Renal pelvis (tissue), 4 donors: ENCODE results near the gene ADGB. TPM values are rescaled to one million over a fixed set of nuclear protein-coding genes. Genes with fewer than 3 reads are reported as not detected.
A peak's percentile ranks its signal among the peaks of the same experiment; 100 is the strongest.

Source experiments
- DNase-seq: peaks from one replicate; pipeline ENCODE4 v3.0.0-alpha.2; 2013
- polyA plus RNA-seq, 3 donors: library from polyadenylated mRNA; unstranded; fragments of 120-200 nt; gene quantifications; one replicate each; pipeline ENCODE4 v1.2.1, GENCODE V29; 2013; ENCODE audit not compliant: insufficient read length in 3 of 3

The ADGB gene
- polyA plus RNA-seq, 3 donors = 0.40 to 0.95 (median 0.52) TPM

- DNase-seq = no peak
Measured at GRCh38 chr6:146628350-146628749, 29.6 kb downstream of the ADGB start.

- no peak for DNase-seq
Measured at GRCh38 chr6:146634022-146634421, 35.2 kb downstream of the ADGB start.

- no peak for DNase-seq
Measured at GRCh38 chr6:146635165-146635564, 36.4 kb downstream of the ADGB start.

GRCh38 chr6:146636481-146636880, 37.7 kb downstream of the ADGB start:
- no peak for DNase-seq

- DNase-seq = no peak
Measured at GRCh38 chr6:146642921-146643320, 44.1 kb downstream of the ADGB start.

GRCh38 chr6:146650799-146651481, 52.2 kb downstream of the ADGB start:
- no peak for DNase-seq

GRCh38 chr6:146651482-146651863, 52.7 kb downstream of the ADGB start:
- no peak for DNase-seq

- no peak for DNase-seq
Measured at GRCh38 chr6:146657432-146657831, 58.7 kb downstream of the ADGB start.

- no peak for DNase-seq
Measured at GRCh38 chr6:146664871-146665360, 66.1 kb downstream of the ADGB start.

GRCh38 chr6:146666909-146667308, 68.1 kb downstream of the ADGB start:
- peak; percentile 1 for DNase-seq

GRCh38 chr6:146670161-146670560, 71.4 kb downstream of the ADGB start:
- DNase-seq = no peak

GRCh38 chr6:146673069-146673468, 74.3 kb downstream of the ADGB start:
- no peak for DNase-seq

GRCh38 chr6:146679386-146679785, 80.6 kb downstream of the ADGB start:
- DNase-seq = no peak

GRCh38 chr6:146682919-146683318, 84.1 kb downstream of the ADGB start:
- no peak for DNase-seq

GRCh38 chr6:146689806-146690205, 91.0 kb downstream of the ADGB start:
- no peak for DNase-seq

GRCh38 chr6:146693342-146693741, 94.6 kb downstream of the ADGB start:
- DNase-seq = no peak

GRCh38 chr6:146697921-146698320, 99.1 kb downstream of the ADGB start:
- no peak for DNase-seq

- DNase-seq = peak; percentile 85
Measured at GRCh38 chr6:146700078-146700686, 101.4 kb downstream of the ADGB start.

GRCh38 chr6:146701632-146702031, 102.9 kb downstream of the ADGB start:
- DNase-seq = no peak

GRCh38 chr6:146709036-146709622, 110.4 kb downstream of the ADGB start:
- DNase-seq = no peak

- DNase-seq = no peak
Measured at GRCh38 chr6:146719387-146719786, 120.6 kb downstream of the ADGB start.

- no peak for DNase-seq
Measured at GRCh38 chr6:146739696-146740095, 140.9 kb downstream of the ADGB start.

- no peak for DNase-seq
Measured at GRCh38 chr6:146741609-146742008, 142.8 kb downstream of the ADGB start.
